GM21619 (cell line): ENCODE data around the gene ATP11C.
"Not testable (repeated sequence)": the region's sequence is repeated elsewhere in the genome, so short reads cannot be mapped to it uniquely, and the experiment has no call there.

Experiments
- ATAC-seq: cut with Tn5 transposase; IDR thresholded peaks from one replicate; pipeline ENCODE4 v1.9.1; 2021; ENCODE audit not compliant: unreplicated experiment

ATP11C gene

GRCh38 chrX:139736151-139736550 lies 196.7 kb downstream of the ATP11C start:
- ATAC-seq = no peak

- no peak for ATAC-seq
Measured at GRCh38 chrX:139734996-139735395, 197.9 kb downstream of the ATP11C start.

GRCh38 chrX:139725720-139726119 lies 207.1 kb downstream of the ATP11C start:
- peak; percentile 88 for ATAC-seq

GRCh38 chrX:139724626-139725025 lies 208.2 kb downstream of the ATP11C start:
- ATAC-seq = no peak

GRCh38 chrX:139720979-139721378 lies 211.9 kb downstream of the ATP11C start:
- no peak for ATAC-seq

- ATAC-seq = no peak
Measured at GRCh38 chrX:139720136-139720535, 212.7 kb downstream of the ATP11C start.

- ATAC-seq = no peak
Measured at GRCh38 chrX:139708067-139708466, 224.8 kb downstream of the ATP11C start, which contains the start of gene MCF2. Gene MCF2, minus strand, starts transcription at chrX:139708167. Its CDS starts 56,423 bp downstream, at chrX:139651744.

GRCh38 chrX:139702658-139703057 lies 230.2 kb downstream of the ATP11C start:
- ATAC-seq = no peak

GRCh38 chrX:139692908-139693307 lies 239.9 kb downstream of the ATP11C start:
- ATAC-seq = no peak

GRCh38 chrX:139692506-139692849 lies 240.4 kb downstream of the ATP11C start:
- no peak for ATAC-seq

- ATAC-seq = no peak
Measured at GRCh38 chrX:139691843-139692505, 240.9 kb downstream of the ATP11C start.

- no peak for ATAC-seq
Measured at GRCh38 chrX:139691493-139691842, 241.4 kb downstream of the ATP11C start.

GRCh38 chrX:139685175-139685574 lies 247.7 kb downstream of the ATP11C start:
- ATAC-seq = not testable (repeated sequence)

GRCh38 chrX:139680356-139680755 lies 252.5 kb downstream of the ATP11C start:
- no peak for ATAC-seq
